Skeletal muscle tissue (tissue), 4 donors: ENCODE results near the gene OBP2A. TPM values are rescaled to one million over a fixed set of nuclear protein-coding genes. Genes with fewer than 3 reads are reported as not detected.

Experiments used
- H3K27ac ChIP-seq: one replicate; pipeline ENCODE4 v1.7.0; 2013; ENCODE audit warnings: mild to moderate bottlenecking, low read depth, low read length, inconsistent platforms
- H3K27me3 ChIP-seq, 3 donors: one replicate each; pipeline ENCODE4 v1.7.0; 2013; ENCODE audit warnings: low read length in 3 of 3; ENCODE audit not compliant: control insufficient read depth in 3 of 3, insufficient read depth in 3 of 3
- H3K36me3 ChIP-seq, 3 donors: one replicate each; pipeline ENCODE4 v1.7.0; 2013; ENCODE audit warnings: low read length in 3 of 3; ENCODE audit not compliant: control insufficient read depth in 3 of 3, insufficient read depth in 3 of 3
- H3K4me1 ChIP-seq, 3 donors: one replicate each; pipeline ENCODE4 v1.7.0; 2013; ENCODE audit warnings: low read length in 3 of 3, mild to moderate bottlenecking in 3 of 3; ENCODE audit not compliant: control insufficient read depth in 3 of 3, insufficient read depth in 3 of 3
- H3K4me3 ChIP-seq, 3 donors: one replicate each; pipeline ENCODE4 v1.7.0; 2013; ENCODE audit warnings: low read length in 3 of 3
- H3K9ac ChIP-seq, 3 donors: one replicate each; pipeline ENCODE4 v1.7.0; 2013; ENCODE audit warnings: low read length in 3 of 3, mild to moderate bottlenecking in 3 of 3, moderate library complexity in 2 of 3, low read depth in 1 of 3
- H3K9me3 ChIP-seq, 3 donors: one replicate each; pipeline ENCODE4 v1.7.0; 2013; ENCODE audit warnings: low read length in 3 of 3; ENCODE audit not compliant: control insufficient read depth in 3 of 3
- total RNA-seq: library from RNA; depleted of rRNA; stranded (reverse); fragments of >200 nt; gene quantifications from one replicate; pipeline ENCODE4 v1.2.3, GENCODE V29; 2014
- donor health status: Osteomylitis.

The OBP2A gene
- total RNA-seq, 1 donor from 2014 or later = not detected

DNA sequence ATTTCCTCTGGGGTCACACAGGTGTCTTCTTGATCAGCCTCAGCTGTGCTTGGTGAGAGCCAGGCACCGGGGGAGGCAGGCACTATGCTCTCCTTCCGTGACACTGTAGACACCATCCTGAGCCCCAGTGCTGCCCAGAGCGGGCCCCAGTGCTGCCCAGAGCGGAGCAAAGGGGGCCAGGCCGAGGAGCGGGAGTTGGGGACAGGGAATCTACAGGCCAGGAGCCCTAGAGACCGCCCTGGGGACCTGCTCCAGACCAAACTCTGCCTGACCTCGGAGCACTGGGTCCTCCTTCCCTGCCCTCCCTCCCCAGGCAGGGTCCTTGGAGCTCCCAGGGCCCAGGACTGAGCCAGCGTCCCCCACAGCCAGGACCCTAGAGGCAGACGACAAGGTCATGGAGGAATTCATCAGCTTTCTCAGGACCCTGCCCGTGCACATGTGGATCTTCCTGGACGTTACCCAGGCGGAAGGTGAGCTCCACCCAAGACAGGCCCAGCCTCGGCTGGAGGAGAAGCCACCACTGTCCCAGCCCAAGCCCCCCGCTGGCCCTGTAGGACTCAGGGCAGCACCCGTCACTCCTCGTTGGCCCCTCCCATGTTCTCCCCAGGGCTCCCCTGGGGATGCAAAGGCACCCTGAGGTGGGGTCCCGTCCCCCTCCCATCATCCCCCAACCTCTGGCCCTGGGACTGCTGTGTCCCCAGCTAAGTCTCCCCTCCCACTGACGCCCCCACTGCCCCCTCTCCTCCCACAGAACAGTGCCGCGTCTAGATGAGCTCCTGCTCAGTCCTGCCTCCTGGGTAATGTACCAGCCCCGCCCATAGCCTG is 45.8 kb downstream of the OBP2A start:
- Histone ChIP-seq H3K4me3 (no peak overlapping the region), H3K9me3 (no peaks in the 10 kb centered on the region), H3K27me3 (peaks cover 9 to 33% (median 19%) of the 10 kb centered on the region in 3 donors), H3K36me3 (no peaks in the 10 kb centered on the region), H3K27ac (no peak overlapping the region), H3K9ac (no peak overlapping the region), H3K4me1 (no peaks in the 10 kb centered on the region)

DNA sequence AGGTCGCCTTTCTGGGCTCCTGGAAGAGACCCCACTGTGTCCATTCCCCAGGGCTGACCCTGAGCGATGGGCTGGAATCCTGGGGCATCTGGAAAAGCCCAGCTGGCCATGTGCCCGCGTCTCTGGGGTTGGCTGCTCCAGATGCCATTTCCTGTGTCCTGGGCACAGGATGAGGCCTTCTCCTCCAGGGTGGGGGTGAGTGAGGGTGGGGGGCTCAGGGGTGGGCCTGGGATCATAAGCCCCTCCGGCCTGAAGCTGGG is 46.3 kb downstream of the OBP2A start:
- Histone ChIP-seq H3K4me1 (no peaks in the 10 kb centered on the region), H3K27ac (no peak overlapping the region), H3K9ac (no peak overlapping the region), H3K4me3 (no peak overlapping the region), H3K36me3 (no peaks in the 10 kb centered on the region), H3K27me3 (peaks cover 10 to 37% (median 21%) of the 10 kb centered on the region in 3 donors), H3K9me3 (no peaks in the 10 kb centered on the region)

DNA sequence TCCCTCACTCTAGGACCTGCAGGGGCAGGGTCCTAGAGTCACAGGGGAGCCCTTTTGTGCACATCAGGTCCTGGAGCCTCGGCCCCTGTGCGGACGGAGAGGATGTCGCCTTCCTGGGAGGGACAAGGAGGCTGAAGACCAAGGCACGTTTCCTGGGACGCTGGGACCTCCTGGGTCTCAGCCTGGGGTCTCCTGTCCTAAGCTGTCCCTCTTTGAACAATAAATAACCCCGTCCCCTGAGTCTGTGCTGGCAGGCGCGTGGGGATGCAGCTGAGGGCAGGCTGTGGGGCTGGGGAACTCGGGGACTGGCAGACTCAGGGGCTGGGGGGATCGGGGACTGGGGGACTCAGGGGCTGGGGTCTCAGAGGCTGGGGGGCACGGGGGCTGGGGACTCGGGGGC is 46.7 kb downstream of the OBP2A start:
- Histone ChIP-seq H3K4me1 (no peaks in the 10 kb centered on the region), H3K9ac (no peak overlapping the region), H3K36me3 (no peaks in the 10 kb centered on the region), H3K4me3 (no peak overlapping the region), H3K27ac (no peak overlapping the region), H3K9me3 (no peaks in the 10 kb centered on the region), H3K27me3 (peaks cover 10 to 37% (median 22%) of the 10 kb centered on the region in 3 donors)

DNA sequence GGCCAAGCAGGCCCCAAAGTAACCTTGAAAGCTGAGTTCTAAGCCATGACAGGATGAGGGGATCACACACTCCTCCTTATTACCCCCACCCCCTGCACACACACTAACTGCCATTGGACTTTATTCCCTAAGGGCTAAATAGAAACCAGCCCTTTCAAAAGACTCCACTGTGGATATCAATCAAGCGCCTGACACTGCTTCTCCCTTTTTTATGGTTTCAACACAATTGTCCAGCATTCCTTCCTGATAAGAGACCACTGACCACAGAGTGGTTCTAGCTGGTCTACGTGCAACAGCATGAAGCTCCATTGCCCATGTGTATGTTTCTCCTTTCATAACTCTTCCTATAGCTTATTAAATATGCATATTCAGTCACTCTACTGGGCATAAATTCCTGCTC is 50.3 kb downstream of the OBP2A start:
- Histone ChIP-seq H3K4me1 (no peaks in the 10 kb centered on the region), H3K4me3 (no peak overlapping the region), H3K9me3 (no peaks in the 10 kb centered on the region), H3K36me3 (no peaks in the 10 kb centered on the region), H3K9ac (no peak overlapping the region), H3K27me3 (peaks cover 10 to 22% (median 18%) of the 10 kb centered on the region in 3 donors), H3K27ac (no peak overlapping the region)

Other genes with a start within 250 kb of the OBP2A start
- gene PPP1R26, start 66.3 kb upstream of the OBP2A start, total RNA-seq = 11.5 TPM
- 6.8 TPM for gene MRPS2, start 45.4 kb upstream of the OBP2A start, total RNA-seq
- not detected for gene LCN1, start 24.7 kb upstream of the OBP2A start, total RNA-seq
- gene PAEP, start 15.6 kb downstream of the OBP2A start, total RNA-seq = not detected
- not detected for gene GLT6D1, start 93.4 kb downstream of the OBP2A start, total RNA-seq
- not detected for gene LCN9, start 117.2 kb downstream of the OBP2A start, total RNA-seq
- under 0.01 TPM for gene SOHLH1, start 153.4 kb downstream of the OBP2A start, total RNA-seq
- 1.6 TPM for gene KCNT1, start 156.1 kb downstream of the OBP2A start, total RNA-seq